AG08395 (cell line): Measurements from ENCODE around the gene ZNF23.
A peak's percentile ranks its signal among the peaks of the same experiment; 100 is the strongest.
"Not testable (repeated sequence)": the region's sequence is repeated elsewhere in the genome, so short reads cannot be mapped to it uniquely, and the experiment has no call there.

Source experiments
- DNase-seq: peaks from one replicate; pipeline ENCODE4 v3.0.0; 2012; ENCODE audit warnings: mixed read lengths, low spot score

The ZNF23 gene

GRCh38 chr16:71461686-71462648 is at the start of gene ZNF23:
ZNF23 (minus strand) TSS chr16:71462247; CDS start chr16:71456796, 5,451 bp downstream.
- DNase-seq = peak; percentile 94

GRCh38 chr16:71507061-71507460 is 45.0 kb upstream of the ZNF23 start:
- DNase-seq = no peak

GRCh38 chr16:71504901-71505300 is 42.9 kb upstream of the ZNF23 start:
- no peak for DNase-seq

- not testable (repeated sequence) for DNase-seq
Measured at GRCh38 chr16:71504051-71504450, 42.0 kb upstream of the ZNF23 start.

DNA sequence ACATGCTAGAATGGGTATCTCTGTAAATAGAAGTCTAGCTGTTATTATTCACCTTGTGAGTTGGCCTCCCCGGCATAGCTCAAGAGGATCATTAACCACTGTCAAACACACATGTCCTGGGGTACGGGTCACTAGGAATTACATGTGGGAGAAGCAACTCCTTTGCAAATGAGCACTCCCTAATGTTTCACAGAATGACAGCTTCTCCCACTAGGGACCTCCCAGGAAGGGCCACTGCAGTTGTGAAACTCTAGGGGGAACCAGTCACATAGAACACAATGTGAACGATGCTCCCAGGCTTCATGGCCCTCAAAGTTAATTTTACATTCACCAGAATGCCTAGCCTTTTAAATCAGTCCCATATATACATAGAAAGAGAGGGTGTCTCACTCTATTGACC is 39.5 kb upstream of the ZNF23 start:
- no peak for DNase-seq

DNA sequence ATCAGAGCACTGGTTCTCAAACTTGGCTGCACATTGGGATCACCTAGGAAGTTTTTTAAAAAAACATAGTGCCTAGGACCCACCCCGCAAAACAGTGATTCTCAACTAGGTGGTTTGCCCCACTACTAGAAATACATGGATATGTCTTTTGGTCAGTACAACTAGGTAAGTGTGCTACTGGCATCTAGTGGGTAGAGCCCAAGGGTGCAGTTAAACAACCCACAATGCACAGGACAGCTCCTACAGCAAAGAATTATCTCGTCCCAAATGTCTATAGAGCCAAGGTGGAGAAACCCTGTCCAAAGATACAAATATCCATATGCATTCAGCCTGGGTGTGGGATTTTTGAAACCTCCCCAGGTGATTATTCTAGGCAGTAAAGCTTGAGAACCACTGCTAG is 38.9 kb upstream of the ZNF23 start:
- DNase-seq = no peak

DNA sequence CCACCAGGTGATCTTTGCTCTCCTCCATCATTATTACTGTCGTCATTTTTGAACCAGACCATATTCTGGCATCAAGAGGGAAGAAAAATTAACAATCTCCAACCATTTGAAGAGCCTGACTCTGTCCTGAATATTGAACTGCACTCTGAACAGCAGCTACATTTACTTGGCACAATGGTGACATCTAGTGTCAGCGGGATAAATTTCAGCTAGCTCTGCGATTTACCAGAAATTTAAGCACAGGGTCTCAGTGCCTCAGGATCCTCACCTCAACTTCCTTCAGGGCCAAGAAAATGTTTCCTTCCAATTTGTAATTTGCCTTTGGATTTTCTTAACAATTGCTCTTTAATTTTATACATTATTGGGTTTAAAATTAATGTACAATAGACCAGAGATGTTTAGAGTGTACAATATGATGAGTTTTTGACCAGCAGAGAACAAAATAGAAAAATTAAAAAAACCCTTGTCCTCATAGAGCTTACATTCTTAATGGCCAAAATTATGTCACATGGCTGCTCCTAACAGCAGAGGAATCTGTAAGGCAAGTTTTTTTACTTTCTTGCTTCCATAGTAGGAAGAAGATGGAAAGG is 37.8 kb upstream of the ZNF23 start:
- peak; percentile 76 for DNase-seq

DNA sequence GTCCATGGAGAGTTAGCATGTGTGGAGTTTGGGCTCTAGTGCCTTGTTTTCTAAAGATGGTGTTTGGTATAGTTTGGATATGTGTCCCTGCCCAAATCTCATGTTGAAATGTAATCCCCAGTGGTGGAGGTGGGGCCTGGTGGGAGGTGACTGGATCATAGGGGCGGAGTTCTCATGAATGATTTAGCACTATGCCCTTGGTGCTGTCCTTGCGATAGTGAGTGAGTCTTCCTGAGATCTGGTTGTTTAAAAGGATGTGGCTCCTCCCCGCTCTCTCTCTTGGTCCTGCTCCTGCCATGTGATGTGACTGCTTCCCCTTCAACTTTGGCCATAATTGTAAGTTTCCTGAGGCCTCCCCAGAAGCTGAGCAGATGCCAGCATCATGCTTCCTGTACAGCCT is 36.0 kb upstream of the ZNF23 start:
- DNase-seq = no peak

DNA sequence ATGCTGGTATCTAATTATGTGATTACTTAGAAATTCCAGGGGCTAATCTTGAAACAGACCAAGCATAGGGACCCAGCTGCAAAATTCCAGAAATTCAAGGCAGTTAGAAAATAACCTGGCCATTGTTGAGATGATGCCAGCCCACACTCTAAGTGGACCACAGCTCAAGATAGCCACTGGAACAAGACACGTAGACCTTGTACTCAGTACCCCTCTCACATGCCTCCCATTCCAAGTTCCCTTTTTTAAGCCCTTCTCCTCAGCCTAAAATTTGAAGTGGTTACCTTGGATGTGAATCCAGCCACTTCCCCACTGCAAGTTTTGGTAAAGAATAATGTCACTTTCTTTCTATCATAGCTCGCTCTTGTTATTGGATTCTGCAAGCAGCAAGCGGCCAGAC is 31.2 kb upstream of the ZNF23 start:
- no peak for DNase-seq

DNA sequence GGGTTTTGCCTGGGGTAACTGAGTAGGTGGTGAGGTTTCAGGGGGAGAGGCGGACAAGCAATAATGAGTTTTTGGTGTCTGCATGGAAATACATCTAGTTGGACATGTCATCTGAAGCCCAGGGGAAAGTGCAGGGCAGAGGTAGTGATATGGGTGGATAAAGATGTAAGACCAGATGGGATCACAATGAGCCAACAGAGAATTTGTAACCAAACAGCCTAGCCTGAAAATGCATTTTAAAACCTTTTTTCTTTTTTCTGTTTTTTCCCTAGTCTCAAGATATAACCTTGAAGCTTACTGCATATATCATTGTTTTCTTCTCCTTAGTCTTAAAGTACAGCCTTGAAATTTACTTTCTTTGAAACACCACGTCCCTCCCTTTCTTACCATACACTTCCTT is 30.7 kb upstream of the ZNF23 start:
- DNase-seq = no peak

- no peak for DNase-seq
Measured at GRCh38 chr16:71491054-71491453, 29.0 kb upstream of the ZNF23 start.

DNA sequence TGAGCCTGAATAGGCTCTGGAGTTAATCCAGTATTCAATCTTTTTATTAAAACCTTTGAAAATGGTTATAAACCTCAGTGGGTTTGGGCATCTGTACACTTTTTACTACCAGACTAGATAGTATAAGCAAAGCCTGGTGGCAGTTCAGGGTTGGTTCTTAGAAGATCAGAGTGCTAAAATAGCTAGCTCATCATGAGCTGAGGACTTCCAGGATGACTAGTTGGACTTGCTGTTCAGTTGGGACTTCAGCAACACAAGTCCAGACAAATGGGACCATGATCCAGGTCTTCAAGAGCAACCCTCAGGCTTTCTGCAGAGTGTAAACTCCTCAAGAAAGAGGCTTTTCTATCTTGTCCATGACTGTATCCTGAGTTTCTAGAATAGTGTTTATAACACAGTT is 28.3 kb upstream of the ZNF23 start:
- DNase-seq = no peak

DNA sequence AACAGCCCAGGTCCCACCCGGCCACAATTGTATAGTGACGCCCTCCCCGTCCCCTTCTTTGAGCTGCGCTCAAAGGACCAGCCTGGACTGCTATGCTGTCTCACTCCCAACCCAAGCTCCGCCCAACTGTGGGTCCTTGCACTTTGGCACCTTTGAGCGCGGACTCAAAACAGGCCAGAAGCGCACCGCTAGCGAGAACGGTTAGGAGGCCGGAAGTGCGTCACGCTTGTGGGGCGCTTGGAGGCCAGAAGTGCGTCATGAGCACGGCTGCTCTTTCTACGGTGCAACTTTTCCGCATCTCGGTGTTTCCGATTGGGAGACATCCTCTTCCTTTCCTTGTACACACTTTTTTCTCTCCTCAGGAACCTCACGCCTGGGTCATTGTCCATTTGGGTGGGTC is 27.1 kb upstream of the ZNF23 start, which contains the start of gene ZNF19:
ZNF19 (minus strand) TSS at position 203 of the 400 bp plus-strand sequence. CDS start 7,210 bp downstream, outside the sequence.
- no peak for DNase-seq

DNA sequence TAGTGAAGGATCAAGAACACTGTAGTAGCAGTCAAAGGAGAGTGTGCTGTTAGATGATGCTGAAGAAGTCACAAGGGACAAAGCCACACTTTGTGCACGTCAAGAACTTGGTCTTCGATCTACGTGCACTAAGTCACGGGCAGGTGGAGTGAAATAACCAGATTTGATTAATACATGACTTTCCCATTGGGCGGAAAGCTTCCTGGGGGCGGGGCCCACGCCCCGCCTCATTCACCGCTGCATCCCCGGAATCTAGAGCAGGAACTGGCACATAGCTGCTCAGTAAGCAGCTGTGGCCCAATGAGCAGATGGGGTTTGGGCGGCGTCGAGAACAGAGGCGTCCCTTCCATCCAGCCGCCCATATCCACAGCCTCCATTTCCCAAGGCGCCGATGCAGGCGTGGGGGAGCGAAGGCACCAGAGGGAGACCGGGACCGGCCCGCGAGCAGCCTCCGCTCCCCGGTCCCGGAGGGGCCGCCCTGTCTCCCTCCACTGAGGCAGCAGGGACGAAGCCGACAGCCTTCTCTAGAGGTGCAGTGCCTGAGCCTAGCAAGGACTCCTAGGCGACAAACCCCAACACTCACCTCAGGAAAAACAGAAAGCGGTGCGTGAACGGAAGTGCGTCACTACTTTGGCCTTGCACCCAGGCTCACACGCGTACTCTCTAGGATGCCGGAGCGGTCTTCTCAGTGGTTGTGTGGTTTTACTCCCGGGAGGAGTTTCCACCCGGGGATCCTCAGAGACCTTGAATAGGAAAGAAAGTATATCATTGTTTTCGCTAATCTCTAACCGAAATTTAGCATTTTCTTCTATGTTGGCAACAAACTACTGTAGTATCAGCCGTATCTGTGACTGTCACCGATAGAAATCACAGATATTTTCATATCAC is 22.2 kb upstream of the ZNF23 start:
- DNase-seq = peak; percentile 90

DNA sequence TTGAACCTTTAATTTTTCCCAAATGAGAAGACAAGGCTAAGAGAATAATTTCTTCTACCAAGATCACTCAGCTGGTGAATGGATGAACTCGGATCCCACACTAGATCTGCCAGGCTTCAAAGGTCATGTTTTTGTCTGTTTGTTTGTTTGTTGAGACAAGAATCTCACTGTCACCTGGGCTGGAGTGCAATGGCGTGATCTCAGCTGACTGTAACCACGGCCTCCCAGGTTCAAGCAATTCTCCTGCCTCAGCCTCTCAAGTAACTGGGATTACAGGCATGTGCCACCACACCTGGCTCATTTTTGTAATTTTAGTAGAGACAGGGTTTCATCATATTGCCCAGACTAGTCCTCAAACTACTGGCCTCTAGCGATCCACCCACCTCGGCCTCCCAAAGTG is 20.5 kb upstream of the ZNF23 start:
- DNase-seq = no peak

- no peak for DNase-seq
Measured at GRCh38 chr16:71480956-71481355, 18.9 kb upstream of the ZNF23 start.

DNA sequence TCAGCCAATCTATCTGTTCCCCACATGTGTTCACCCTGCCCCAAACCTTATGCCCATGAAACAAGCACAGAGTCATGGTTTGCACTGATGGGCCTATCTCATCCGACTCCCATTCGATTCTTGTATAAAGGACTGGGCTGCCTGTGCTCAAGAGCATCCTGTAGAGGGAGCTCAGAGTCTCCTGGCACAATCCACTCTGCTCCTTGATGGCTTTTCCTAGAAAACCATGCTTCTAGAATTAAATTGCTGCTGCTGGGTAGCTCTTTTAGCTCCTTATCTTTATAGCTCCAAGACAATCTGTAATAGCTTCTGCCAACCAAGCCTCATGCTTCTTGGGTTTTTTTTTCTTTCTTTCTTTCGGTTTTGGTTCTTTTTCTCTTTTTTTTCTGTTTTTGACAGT is 17.4 kb upstream of the ZNF23 start:
- DNase-seq = no peak

DNA sequence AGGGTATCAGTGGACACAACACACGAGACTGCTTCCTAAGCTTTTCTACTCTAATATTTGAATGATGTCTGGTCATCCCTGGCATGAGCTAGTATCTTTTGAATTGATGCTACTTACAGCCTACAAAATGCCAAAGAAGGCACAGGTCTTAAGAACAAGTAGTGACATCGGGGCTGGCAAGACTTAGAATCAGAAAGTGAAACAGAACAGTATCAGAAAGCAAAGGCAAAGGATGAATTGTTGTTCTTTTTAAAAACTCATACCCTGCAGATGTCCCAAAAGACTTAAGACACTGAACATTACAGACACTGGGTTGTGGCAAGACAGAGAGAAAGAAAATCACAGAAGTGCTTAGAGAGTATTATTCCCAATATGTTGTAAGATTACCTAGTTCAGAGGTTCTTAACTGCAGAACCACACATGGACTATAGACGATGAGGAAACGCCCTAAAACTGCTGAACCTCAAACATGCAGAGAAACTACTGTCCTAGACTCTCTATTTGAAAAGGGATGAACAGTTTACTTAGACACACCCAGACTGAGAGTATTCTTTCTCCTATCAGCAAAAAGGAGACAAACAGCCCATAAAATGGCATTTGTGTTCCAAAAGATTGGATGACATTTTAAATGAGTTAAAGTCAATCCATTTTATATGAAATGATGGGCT is 14.5 kb upstream of the ZNF23 start:
- DNase-seq = no peak

DNA sequence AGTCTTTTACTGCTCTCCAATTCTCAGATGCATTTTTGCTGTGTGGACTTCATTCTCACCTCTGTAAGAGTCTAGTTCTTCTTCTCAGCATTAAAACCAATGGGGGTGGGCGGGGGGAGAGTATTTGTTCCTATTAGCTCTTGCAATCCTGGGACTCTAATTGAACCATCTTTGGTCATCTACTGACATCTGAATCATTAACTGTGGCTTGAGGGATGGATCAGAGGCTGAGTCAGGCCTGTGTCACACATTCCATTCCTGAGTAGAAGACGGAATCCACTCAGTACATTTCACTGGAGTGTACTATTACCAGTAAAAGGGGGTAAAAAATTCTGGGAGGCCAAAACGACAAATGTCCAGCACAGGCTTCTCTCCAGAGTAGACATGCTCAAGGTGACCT is 12.8 kb upstream of the ZNF23 start:
- peak; percentile 92 for DNase-seq

DNA sequence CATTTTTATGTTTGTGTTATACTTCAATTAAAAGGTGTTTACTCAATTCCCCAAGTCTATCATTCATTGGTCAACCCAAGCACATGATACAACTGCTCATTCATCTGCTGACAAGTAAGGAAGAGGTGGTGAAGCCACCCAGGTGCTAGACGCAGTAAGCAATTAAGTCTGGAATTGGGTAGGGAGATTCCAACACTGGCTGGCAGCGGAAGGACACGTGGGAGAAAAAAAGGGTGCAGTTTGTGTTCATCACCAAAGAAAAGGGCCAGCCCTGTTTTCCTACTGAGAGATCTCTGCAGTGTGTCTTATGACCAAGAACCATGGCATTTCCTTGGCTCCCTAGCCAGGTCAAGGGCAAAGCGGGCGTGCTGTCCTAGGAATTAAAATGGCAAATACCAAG is 11.8 kb upstream of the ZNF23 start:
- DNase-seq = no peak

DNA sequence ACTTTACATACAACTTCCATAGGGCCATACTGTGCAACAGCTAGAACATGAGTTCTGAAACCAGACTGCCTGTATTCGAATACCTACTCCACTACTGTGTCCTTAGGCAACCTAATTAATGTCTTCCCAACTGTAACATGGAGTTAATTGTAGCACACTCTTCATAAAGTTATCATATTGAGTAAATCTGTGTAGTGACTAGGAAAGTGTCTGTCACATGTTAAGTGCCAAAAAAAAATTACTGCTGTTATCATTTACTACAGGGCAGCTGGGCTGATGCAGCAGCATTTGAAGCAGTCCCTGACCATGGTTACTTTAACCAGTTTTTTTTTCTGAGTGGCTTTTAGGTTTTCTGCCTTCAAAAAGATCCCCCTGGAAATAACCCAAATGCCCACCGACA is 10.9 kb upstream of the ZNF23 start:
- DNase-seq = no peak

- no peak for DNase-seq
Measured at GRCh38 chr16:71472051-71472450, 10.0 kb upstream of the ZNF23 start.
